ENCODE data around the gene CD3G.

- TF ChIP-seq ZFX (IDR thresholded peaks at IDR 0.05; ENCODE audit: borderline replicate concordance) (no peak), CTCF (IDR thresholded peaks at IDR 0.05) (no peak)
Measured at GRCh38 chr11:118295199-118295598, 48.9 kb upstream of the CD3G start.
